ENCODE data around the gene GPR153.

DNA sequence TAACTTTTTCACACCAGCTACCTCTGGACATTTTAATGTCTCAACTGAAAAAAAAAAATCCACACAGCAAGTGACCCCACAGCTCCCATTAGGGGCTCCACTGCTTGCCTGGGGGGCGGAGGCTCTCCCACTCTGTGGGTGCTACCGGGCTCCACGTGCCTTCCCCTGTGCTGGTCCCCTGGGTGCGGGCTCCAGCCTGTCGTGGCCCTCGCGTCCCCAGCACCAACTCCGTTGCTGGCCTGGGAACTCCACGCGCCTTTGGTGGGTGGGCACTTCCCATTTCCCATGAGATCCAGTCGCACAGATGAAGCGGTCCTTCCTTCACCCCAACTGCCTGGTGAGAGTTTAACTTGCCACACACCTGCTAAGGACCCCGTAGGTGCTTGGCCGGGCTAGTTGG is 27.1 kb upstream of the GPR153 start:
- TF ChIP-seq, protein P1, sequence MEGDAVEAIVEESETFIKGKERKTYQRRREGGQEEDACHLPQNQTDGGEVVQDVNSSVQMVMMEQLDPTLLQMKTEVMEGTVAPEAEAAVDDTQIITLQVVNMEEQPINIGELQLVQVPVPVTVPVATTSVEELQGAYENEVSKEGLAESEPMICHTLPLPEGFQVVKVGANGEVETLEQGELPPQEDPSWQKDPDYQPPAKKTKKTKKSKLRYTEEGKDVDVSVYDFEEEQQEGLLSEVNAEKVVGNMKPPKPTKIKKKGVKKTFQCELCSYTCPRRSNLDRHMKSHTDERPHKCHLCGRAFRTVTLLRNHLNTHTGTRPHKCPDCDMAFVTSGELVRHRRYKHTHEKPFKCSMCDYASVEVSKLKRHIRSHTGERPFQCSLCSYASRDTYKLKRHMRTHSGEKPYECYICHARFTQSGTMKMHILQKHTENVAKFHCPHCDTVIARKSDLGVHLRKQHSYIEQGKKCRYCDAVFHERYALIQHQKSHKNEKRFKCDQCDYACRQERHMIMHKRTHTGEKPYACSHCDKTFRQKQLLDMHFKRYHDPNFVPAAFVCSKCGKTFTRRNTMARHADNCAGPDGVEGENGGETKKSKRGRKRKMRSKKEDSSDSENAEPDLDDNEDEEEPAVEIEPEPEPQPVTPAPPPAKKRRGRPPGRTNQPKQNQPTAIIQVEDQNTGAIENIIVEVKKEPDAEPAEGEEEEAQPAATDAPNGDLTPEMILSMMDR (IDR thresholded peaks at IDR 0.05) = no peak
- TF ChIP-seq MXI1 (IDR thresholded peaks at IDR 0.05; ENCODE audit: low read depth, low read length) (no peak), EP300 (IDR thresholded peaks at IDR 0.05; ENCODE audit: borderline replicate concordance in 1 of 2, low read depth in 1 of 2, low read length in 1 of 2) (no peak), GABPA (IDR thresholded peaks at IDR 0.05; ENCODE audit: low read depth) (no peak)
- TF ChIP-seq, protein P2, sequence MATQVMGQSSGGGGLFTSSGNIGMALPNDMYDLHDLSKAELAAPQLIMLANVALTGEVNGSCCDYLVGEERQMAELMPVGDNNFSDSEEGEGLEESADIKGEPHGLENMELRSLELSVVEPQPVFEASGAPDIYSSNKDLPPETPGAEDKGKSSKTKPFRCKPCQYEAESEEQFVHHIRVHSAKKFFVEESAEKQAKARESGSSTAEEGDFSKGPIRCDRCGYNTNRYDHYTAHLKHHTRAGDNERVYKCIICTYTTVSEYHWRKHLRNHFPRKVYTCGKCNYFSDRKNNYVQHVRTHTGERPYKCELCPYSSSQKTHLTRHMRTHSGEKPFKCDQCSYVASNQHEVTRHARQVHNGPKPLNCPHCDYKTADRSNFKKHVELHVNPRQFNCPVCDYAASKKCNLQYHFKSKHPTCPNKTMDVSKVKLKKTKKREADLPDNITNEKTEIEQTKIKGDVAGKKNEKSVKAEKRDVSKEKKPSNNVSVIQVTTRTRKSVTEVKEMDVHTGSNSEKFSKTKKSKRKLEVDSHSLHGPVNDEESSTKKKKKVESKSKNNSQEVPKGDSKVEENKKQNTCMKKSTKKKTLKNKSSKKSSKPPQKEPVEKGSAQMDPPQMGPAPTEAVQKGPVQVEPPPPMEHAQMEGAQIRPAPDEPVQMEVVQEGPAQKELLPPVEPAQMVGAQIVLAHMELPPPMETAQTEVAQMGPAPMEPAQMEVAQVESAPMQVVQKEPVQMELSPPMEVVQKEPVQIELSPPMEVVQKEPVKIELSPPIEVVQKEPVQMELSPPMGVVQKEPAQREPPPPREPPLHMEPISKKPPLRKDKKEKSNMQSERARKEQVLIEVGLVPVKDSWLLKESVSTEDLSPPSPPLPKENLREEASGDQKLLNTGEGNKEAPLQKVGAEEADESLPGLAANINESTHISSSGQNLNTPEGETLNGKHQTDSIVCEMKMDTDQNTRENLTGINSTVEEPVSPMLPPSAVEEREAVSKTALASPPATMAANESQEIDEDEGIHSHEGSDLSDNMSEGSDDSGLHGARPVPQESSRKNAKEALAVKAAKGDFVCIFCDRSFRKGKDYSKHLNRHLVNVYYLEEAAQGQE (IDR thresholded peaks at IDR 0.05; ENCODE audit: low read depth, low read length) = no peak

Measured in SK-N-SH (cell line).